GM21423 (cell line): ENCODE results near the gene KRTAP5-6.
"Not testable (repeated sequence)": the region's sequence is repeated elsewhere in the genome, so short reads cannot be mapped to it uniquely, and the experiment has no call there.

Experiments
- ATAC-seq: cut with Tn5 transposase; IDR thresholded peaks from one replicate; pipeline ENCODE4 v1.9.1; 2021; ENCODE audit warnings: mild to moderate bottlenecking, moderate library complexity; ENCODE audit not compliant: unreplicated experiment

The KRTAP5-6 gene

GRCh38 chr11:1683216-1683615 is 13.8 kb upstream of the KRTAP5-6 start:
- not testable (repeated sequence) for ATAC-seq

GRCh38 chr11:1683904-1684572 is 13.0 kb upstream of the KRTAP5-6 start:
- not testable (repeated sequence) for ATAC-seq

- not testable (repeated sequence) for ATAC-seq
Measured at GRCh38 chr11:1684886-1685874, 11.8 kb upstream of the KRTAP5-6 start.

GRCh38 chr11:1686220-1686619 is 10.8 kb upstream of the KRTAP5-6 start:
- ATAC-seq, result not testable (repeated sequence)

GRCh38 chr11:1688336-1688947 is 8.6 kb upstream of the KRTAP5-6 start:
- not testable (repeated sequence) for ATAC-seq

- not testable (repeated sequence) for ATAC-seq
Measured at GRCh38 chr11:1689250-1690166, 7.5 kb upstream of the KRTAP5-6 start.

- ATAC-seq, result no peak
Measured at GRCh38 chr11:1690167-1691025, 6.6 kb upstream of the KRTAP5-6 start.

GRCh38 chr11:1691026-1691877 is 5.7 kb upstream of the KRTAP5-6 start:
- no peak for ATAC-seq

- ATAC-seq, result no peak
Measured at GRCh38 chr11:1691878-1692707, 4.9 kb upstream of the KRTAP5-6 start.

- ATAC-seq, result no peak
Measured at GRCh38 chr11:1692708-1693326, 4.2 kb upstream of the KRTAP5-6 start.

- no peak for ATAC-seq
Measured at GRCh38 chr11:1693327-1694063, 3.5 kb upstream of the KRTAP5-6 start.

- peak; percentile 56 for ATAC-seq
Measured at GRCh38 chr11:1694064-1694845, 2.7 kb upstream of the KRTAP5-6 start.

- no peak for ATAC-seq
Measured at GRCh38 chr11:1694846-1695547, 2.0 kb upstream of the KRTAP5-6 start.

- no peak for ATAC-seq
Measured at GRCh38 chr11:1695548-1696108, 1.4 kb upstream of the KRTAP5-6 start.

- no peak for ATAC-seq
Measured at GRCh38 chr11:1699771-1700170, 2.8 kb downstream of the KRTAP5-6 start.
